ENCODE results near the gene NAALADL2. TPM values are rescaled to one million over a fixed set of nuclear protein-coding genes. Genes with fewer than 3 reads are reported as not detected.

Gene NAALADL2
- total and polyA plus RNA-seq, 2 of the 4 experiments (the other 2 are of a cell fraction), result 3.8 to 19.2 TPM

- ATAC-seq (ENCODE audit: low read depth) (no peak), DNase-seq (no peak)
- H4K91ac ChIP-seq (ENCODE audit: insufficient read depth, low read depth, low read length), result no peak overlapping the region
- BruUV-seq (replicated peaks), result no TSS peak
- no peak overlapping the region for H2AFZ ChIP-seq (replicated peaks; ENCODE audit: low read length, poor library complexity)
- H3K36me3 ChIP-seq (ENCODE audit: control insufficient read depth, insufficient read depth, low read length), result no peaks in the 10 kb centered on the region
- H3K4me2 ChIP-seq (ENCODE audit: low read depth, low read length), result no peak overlapping the region
- TF ChIP-seq NFE2L2 (IDR thresholded peaks at IDR 0.05; ENCODE audit: low read depth, low read length) (no peak), RCOR1 (IDR thresholded peaks at IDR 0.05; ENCODE audit: insufficient replicate concordance, low read length) (no peak), POLR2A (IDR thresholded peaks at IDR 0.05; ENCODE audit: low read depth, low read length) (no peak), BHLHE40 (IDR thresholded peaks at IDR 0.05; ENCODE audit: low read depth, low read length) (no peak), CHD1 (IDR thresholded peaks at IDR 0.05; ENCODE audit: low read depth, low read length) (no peak), RAD21 (IDR thresholded peaks at IDR 0.05; ENCODE audit: low read length) (no peak), CTCF (conservative IDR thresholded peaks at IDR 0.05; ENCODE audit: low read depth, low read length) (no peak), MXI1 (IDR thresholded peaks at IDR 0.05; ENCODE audit: borderline replicate concordance, low read depth, low read length) (no peak), ELK1 (IDR thresholded peaks at IDR 0.05; ENCODE audit: borderline replicate concordance, low read depth, low read length) (no peak), SMC3 (IDR thresholded peaks at IDR 0.05; ENCODE audit: low read depth, low read length) (no peak), MAZ (IDR thresholded peaks at IDR 0.05; ENCODE audit: borderline replicate concordance, low read depth, low read length) (no peak), USF2 (IDR thresholded peaks at IDR 0.05; ENCODE audit: low read depth, low read length) (no peak)
- H4K20me1 ChIP-seq (ENCODE audit: insufficient read depth, low read length), result no peaks in the 10 kb centered on the region
- H3K27me3 ChIP-seq (ENCODE audit: control insufficient read depth, insufficient read depth, low read length), result no peaks in the 10 kb centered on the region
- H3K4ac ChIP-seq (ENCODE audit: low read depth, low read length), result no peak overlapping the region
- in situ Hi-C loops (cut with MboI; ENCODE audit: low sequenced_read_pairs), result no loop called here
- H3K27ac ChIP-seq (ENCODE audit: insufficient read depth, low read length), result no peak overlapping the region
- WGBS, 2 experiments (ENCODE audit: extremely low coverage in 2 of 2, insufficient read length in 1 of 2), result no CpG with 5 or more reads among the region's 3 CpGs
- no peak overlapping the region for H2BK5ac ChIP-seq (ENCODE audit: low read depth, low read length, poor library complexity, severe bottlenecking)
- no peak overlapping the region for H3K18ac ChIP-seq (ENCODE audit: low read depth, low read length)
- POLR2A ChIA-PET (ENCODE audit: unreplicated experiment), result no interaction called here
- intact Hi-C loops (cut with micrococcal nuclease), result no loop called here
- H3K4me3 ChIP-seq (ENCODE audit: insufficient read depth, low read depth, low read length), result no peak overlapping the region
- no peak overlapping the region for H4K8ac ChIP-seq (ENCODE audit: low read depth in 2 of 2, low read length in 2 of 2)
- no peak overlapping the region for H3K9ac ChIP-seq (ENCODE audit: low read depth, low read length)
- dilution Hi-C loops (cut with HindIII; ENCODE audit: low sequenced_read_pairs, unreplicated experiment), result no loop called here
- no peak overlapping the region for H3K23ac ChIP-seq (ENCODE audit: low read depth, low read length)
- no peak overlapping the region for H2BK120ac ChIP-seq (ENCODE audit: low read depth, low read length)
- H3K9me1 ChIP-seq (ENCODE audit: insufficient read depth, low read length), result no peaks in the 10 kb centered on the region
- CTCF ChIA-PET, result interaction anchor here (0.6 kb wide), 1 partner anchor 442 kb away, joined by 3 read pairs; no protein-coding TSS in a partner anchor
- no peak overlapping the region for H3K14ac ChIP-seq (replicated peaks; ENCODE audit: low read depth, low read length)
- no peak overlapping the region for H3K56ac ChIP-seq (ENCODE audit: extremely low read depth, insufficient read depth, low read length)
- H2BK15ac ChIP-seq (ENCODE audit: low read depth, low read length), result no peak overlapping the region
- no peaks in the 10 kb centered on the region for H3K9me3 ChIP-seq (ENCODE audit: control insufficient read depth, insufficient read depth, low read length)
- no peaks in the 10 kb centered on the region for H3K79me1 ChIP-seq (ENCODE audit: low read depth in 1 of 2, low read length in 2 of 2)
- no peak overlapping the region for H4K5ac ChIP-seq (ENCODE audit: low read depth, low read length)
- no peak overlapping the region for H2BK20ac ChIP-seq (ENCODE audit: low read depth, low read length)
- no peak overlapping the region for H2AK5ac ChIP-seq (ENCODE audit: low read depth, low read length)
- no peak overlapping the region for H2AK9ac ChIP-seq (replicated peaks; ENCODE audit: low read depth, low read length, poor library complexity)
- no peaks in the 10 kb centered on the region; the same call in 1 of the 2 replicates for H3K4me1 ChIP-seq (ENCODE audit: control insufficient read depth, insufficient read depth, low read length)
Observed at GRCh38 chr3:175311946-175312345, 452.8 kb downstream of the NAALADL2 start.

Measured in IMR-90 (cell line).